IPS DF 4.7 (cell line): Measurements from ENCODE around the gene RPRM.
"Not testable (repeated sequence)": the region's sequence is repeated elsewhere in the genome, so short reads cannot be mapped to it uniquely, and the experiment has no call there.

Experiments used
- DNase-seq: peaks from one replicate; pipeline ENCODE4 v3.0.0-alpha.2; 2013; ENCODE audit warnings: low spot score; ENCODE audit errors: extremely low read depth

The RPRM gene

DNA sequence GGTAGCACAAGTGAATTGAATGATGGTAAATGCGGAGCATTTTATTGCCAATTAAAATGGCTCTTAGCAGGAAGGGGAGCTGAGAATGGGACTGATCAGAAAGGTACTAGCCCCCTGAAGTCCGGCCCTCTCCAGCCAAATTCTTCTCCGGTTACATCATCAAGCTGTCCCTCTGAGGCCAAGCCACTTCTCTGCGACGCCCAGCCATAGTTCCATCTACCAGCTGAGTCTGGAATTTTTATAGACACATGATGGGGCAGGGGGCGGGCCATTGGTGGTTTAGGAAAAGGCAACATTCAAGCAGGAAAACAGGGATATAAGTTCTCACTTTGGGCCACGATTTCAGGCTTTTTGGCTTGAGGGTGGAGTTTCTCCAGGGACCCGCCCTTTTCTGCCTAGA lies 22.7 kb downstream of the RPRM start:
- no peak for DNase-seq

GRCh38 chr2:153455403-153455802 lies 23.2 kb downstream of the RPRM start:
- DNase-seq, result no peak

DNA sequence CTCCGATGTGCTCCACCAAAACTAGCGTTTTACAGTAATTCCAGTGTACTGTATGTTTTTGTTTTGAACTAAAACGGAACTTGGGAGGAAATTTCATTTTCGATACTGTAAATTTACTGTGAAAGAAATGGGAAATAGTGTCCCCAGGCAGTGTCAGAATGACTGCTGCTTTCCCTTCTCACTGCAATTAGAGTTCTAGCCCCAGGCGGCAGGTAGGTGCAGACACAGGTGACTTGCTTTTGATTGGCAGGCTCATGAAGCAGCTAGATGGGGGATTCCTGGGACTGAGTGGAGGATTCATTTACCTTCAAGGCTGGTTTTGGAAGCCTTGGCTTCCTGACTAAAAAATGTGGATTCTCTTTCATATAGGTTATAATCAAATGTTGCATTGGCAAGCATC lies 27.0 kb downstream of the RPRM start:
- DNase-seq, result no peak

DNA sequence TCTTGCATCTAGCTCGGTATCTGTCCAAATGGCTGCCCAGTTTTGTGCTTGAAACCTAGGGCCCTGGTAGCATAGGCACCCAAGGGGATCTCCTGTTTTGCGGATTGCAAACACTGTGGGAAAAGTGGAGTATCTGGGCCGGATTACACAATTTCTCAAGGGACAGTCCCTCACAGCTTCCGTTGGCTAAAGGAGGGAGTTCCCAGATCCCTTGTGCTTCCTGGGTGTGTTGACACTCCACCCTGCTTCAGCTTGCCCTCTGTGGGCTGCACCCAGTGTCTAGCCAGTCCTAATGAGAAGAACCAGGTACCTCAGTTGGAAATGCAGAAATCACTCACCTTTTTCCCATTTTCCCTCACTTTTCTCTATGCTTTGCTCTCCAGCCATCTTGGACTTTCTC lies 35.5 kb downstream of the RPRM start:
- DNase-seq, result no peak

GRCh38 chr2:153442616-153443015 lies 35.9 kb downstream of the RPRM start:
- DNase-seq, result not testable (repeated sequence)

DNA sequence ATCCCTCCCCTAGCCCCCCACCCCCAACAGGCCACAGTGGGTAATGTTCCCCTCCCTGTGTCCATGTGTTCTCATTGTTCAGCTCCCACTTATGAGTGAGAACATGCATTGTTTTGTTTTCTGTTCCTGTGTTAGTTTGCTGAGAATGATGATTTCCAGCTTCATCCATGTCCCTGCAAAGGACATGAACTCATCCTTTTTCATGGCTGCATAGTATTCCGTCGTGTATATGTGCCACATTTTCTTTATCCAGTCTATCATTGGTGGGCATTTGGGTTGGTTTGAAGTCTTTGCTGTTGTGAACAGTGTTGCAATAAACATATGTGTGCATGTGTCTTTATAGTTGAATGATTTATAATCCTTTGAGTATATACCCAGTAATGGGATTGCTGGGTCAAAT lies 38.5 kb downstream of the RPRM start:
- DNase-seq, result not testable (repeated sequence)

- DNase-seq, result no peak
Measured at GRCh38 chr2:153433403-153433802, 45.2 kb downstream of the RPRM start.

GRCh38 chr2:153432381-153432780 lies 46.2 kb downstream of the RPRM start:
- no peak for DNase-seq

- no peak for DNase-seq
Measured at GRCh38 chr2:153431114-153431513, 47.4 kb downstream of the RPRM start.
